B cell (primary cell): Measurements from ENCODE around the gene FAM163A.

Experiments
- EZH2 ChIP-seq: IDR thresholded peaks from 2 replicates; pipeline ENCODE4 v1.6.1; 2012; ENCODE audit warnings: borderline replicate concordance, low read depth, mild to moderate bottlenecking, moderate library complexity, low read length; ENCODE audit not compliant: insufficient read depth, poor library complexity, severe bottlenecking
- TF ChIP-seq, protein P1 (sequence below): fragments of 200-600 bp; IDR thresholded peaks from one replicate; pipeline ENCODE4 v1.8.0; 2022; ENCODE audit warnings: antibody characterized with exemption, mild to moderate bottlenecking

DNA sequence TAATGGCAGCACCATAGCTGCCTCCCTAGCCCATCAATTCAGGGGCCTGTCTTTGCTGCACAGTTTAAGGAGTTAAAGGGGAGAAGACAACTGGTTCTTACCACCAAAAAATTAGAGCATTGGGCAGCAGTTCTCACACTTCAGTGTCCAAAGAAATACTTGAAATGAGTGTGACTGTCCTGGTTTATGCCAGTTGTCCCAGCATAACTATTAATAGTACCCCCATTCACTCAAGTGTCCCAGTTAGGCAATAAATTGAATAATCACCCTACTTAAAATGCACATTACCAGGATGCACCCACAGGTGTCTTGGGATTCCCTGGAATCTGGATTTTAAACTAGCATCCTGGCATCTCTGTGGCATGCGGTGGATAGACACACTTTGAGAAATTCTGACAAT is 51.1 kb downstream of the FAM163A start:
- TF ChIP-seq, protein P1, sequence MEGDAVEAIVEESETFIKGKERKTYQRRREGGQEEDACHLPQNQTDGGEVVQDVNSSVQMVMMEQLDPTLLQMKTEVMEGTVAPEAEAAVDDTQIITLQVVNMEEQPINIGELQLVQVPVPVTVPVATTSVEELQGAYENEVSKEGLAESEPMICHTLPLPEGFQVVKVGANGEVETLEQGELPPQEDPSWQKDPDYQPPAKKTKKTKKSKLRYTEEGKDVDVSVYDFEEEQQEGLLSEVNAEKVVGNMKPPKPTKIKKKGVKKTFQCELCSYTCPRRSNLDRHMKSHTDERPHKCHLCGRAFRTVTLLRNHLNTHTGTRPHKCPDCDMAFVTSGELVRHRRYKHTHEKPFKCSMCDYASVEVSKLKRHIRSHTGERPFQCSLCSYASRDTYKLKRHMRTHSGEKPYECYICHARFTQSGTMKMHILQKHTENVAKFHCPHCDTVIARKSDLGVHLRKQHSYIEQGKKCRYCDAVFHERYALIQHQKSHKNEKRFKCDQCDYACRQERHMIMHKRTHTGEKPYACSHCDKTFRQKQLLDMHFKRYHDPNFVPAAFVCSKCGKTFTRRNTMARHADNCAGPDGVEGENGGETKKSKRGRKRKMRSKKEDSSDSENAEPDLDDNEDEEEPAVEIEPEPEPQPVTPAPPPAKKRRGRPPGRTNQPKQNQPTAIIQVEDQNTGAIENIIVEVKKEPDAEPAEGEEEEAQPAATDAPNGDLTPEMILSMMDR, result no peak
- no peak for TF ChIP-seq EZH2
